LNCaP clone FGC (cell line): ENCODE results near the gene NBDY.
"Not testable (repeated sequence)": the region's sequence is repeated elsewhere in the genome, so short reads cannot be mapped to it uniquely, and the experiment has no call there.

Experiments used
- DNase-seq: peaks from one replicate; pipeline ENCODE4 v3.0.0-alpha.2; 2011; ENCODE audit warnings: low read depth
- H3K4me3 ChIP-seq: 2 replicates; pipeline ENCODE4 v1.5.1; 2011; ENCODE audit warnings: mild to moderate bottlenecking, low read depth, low read length, control low read depth
- CTCF ChIP-seq: IDR thresholded peaks from 2 replicates; pipeline ENCODE4 v1.5.1; 2012; ENCODE audit warnings: mild to moderate bottlenecking; ENCODE audit not compliant: control insufficient read depth, insufficient read depth; ENCODE audit errors: extremely low read depth

The NBDY gene

GRCh38 chrX:56729152-56729850 lies at the start of gene NBDY:
NBDY (plus strand) TSS chrX:56729243; CDS start chrX:56729354, 111 bp downstream.
- no peak for DNase-seq
- TF ChIP-seq CTCF, result no peak

GRCh38 chrX:56704530-56704929 lies 24.5 kb upstream of the NBDY start:
- H3K4me3 ChIP-seq, DNase-seq: not testable (repeated sequence)

More at GRCh38 chrX:56729152-56729850, at the start of gene NBDY:
- peak within 1 kb of the TSS; percentile 70 for H3K4me3 ChIP-seq

- peak; percentile 55 for TF ChIP-seq CTCF
- no peak for DNase-seq
- no peak overlapping the region for H3K4me3 ChIP-seq
These were observed 2.4 kb upstream of the NBDY start for GRCh38 chrX:56726605-56727004.

- no peak overlapping the region for H3K4me3 ChIP-seq
- no peak for DNase-seq
- TF ChIP-seq CTCF, result no peak
These were observed 1.5 kb upstream of the NBDY start for GRCh38 chrX:56727531-56727930.

GRCh38 chrX:56728321-56728720 lies 722 bp upstream of the NBDY start:
- TF ChIP-seq CTCF, result no peak
- DNase-seq, result no peak
- peak overlapping the region; percentile 70 for H3K4me3 ChIP-seq

- DNase-seq, result no peak
These were observed 291 bp upstream of the NBDY start for GRCh38 chrX:56728752-56729151.

GRCh38 chrX:56733459-56734046 lies 4.5 kb downstream of the NBDY start:
- DNase-seq, result no peak
- peak; percentile 40 for TF ChIP-seq CTCF
- no peak overlapping the region for H3K4me3 ChIP-seq

More at GRCh38 chrX:56728752-56729151, 291 bp upstream of the NBDY start:
- TF ChIP-seq CTCF, result no peak
- peak overlapping the region; percentile 70 for H3K4me3 ChIP-seq
